ENCODE results near the gene TEAD3. TPM values are rescaled to one million over a fixed set of nuclear protein-coding genes. Genes with fewer than 3 reads are reported as not detected.

TEAD3 gene
- total and polyA plus RNA-seq, 2 experiments from 2014 or later: 15.0 to 26.5 TPM

- 0 out of 2 replicates have a peak overlapping the region, but pooled peaks have one; percentile 55 for H3K4me2 ChIP-seq
- peaks cover 3% of the 10 kb centered on the region; the same call in 1 of the 2 replicates for H3K36me3 ChIP-seq (ENCODE audit: insufficient read depth)
- Mint-ChIP-seq H3K36me3 (ENCODE audit: low read depth) (peaks cover 27% of the 10 kb centered on the region), H3K27ac (0 out of 2 replicates have a peak overlapping the region, but pooled peaks have one; percentile 81), H3K4me3 (no peak overlapping the region), H3K9me3 (peaks cover 23% of the 10 kb centered on the region), H3K27me3 (ENCODE audit: insufficient read depth, low read depth, poor library complexity) (no peaks in the 10 kb centered on the region), H3K4me1 (peaks cover 27% of the 10 kb centered on the region)
- no peaks in the 10 kb centered on the region for H3K79me2 ChIP-seq (replicated peaks; ENCODE audit: insufficient read depth)
- peak; percentile 59 for ATAC-seq
- no peak overlapping the region for H3K27ac ChIP-seq (ENCODE audit: low read depth)
- H3K27me3 ChIP-seq (ENCODE audit: insufficient read depth): no peaks in the 10 kb centered on the region
- H2AFZ ChIP-seq: no peak overlapping the region
- peaks cover 15% of the 10 kb centered on the region for H3K4me1 ChIP-seq (ENCODE audit: insufficient read depth)
- H3K4me3 ChIP-seq: no peak overlapping the region
- H3F3A ChIP-seq (replicated peaks; ENCODE audit: low read depth): no peaks in the 10 kb centered on the region
- no peak for TF ChIP-seq EZH2 (IDR thresholded peaks at IDR 0.05; ENCODE audit: low read depth, unreplicated experiment)
- TF ChIP-seq, protein P1, sequence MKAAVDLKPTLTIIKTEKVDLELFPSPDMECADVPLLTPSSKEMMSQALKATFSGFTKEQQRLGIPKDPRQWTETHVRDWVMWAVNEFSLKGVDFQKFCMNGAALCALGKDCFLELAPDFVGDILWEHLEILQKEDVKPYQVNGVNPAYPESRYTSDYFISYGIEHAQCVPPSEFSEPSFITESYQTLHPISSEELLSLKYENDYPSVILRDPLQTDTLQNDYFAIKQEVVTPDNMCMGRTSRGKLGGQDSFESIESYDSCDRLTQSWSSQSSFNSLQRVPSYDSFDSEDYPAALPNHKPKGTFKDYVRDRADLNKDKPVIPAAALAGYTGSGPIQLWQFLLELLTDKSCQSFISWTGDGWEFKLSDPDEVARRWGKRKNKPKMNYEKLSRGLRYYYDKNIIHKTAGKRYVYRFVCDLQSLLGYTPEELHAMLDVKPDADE (IDR thresholded peaks at IDR 0.05): no peak
- no peak for TF ChIP-seq ZNF331 (CRISPR knock-in tag; IDR thresholded peaks at IDR 0.05; ENCODE audit: low read depth)
- TF ChIP-seq, protein P2, sequence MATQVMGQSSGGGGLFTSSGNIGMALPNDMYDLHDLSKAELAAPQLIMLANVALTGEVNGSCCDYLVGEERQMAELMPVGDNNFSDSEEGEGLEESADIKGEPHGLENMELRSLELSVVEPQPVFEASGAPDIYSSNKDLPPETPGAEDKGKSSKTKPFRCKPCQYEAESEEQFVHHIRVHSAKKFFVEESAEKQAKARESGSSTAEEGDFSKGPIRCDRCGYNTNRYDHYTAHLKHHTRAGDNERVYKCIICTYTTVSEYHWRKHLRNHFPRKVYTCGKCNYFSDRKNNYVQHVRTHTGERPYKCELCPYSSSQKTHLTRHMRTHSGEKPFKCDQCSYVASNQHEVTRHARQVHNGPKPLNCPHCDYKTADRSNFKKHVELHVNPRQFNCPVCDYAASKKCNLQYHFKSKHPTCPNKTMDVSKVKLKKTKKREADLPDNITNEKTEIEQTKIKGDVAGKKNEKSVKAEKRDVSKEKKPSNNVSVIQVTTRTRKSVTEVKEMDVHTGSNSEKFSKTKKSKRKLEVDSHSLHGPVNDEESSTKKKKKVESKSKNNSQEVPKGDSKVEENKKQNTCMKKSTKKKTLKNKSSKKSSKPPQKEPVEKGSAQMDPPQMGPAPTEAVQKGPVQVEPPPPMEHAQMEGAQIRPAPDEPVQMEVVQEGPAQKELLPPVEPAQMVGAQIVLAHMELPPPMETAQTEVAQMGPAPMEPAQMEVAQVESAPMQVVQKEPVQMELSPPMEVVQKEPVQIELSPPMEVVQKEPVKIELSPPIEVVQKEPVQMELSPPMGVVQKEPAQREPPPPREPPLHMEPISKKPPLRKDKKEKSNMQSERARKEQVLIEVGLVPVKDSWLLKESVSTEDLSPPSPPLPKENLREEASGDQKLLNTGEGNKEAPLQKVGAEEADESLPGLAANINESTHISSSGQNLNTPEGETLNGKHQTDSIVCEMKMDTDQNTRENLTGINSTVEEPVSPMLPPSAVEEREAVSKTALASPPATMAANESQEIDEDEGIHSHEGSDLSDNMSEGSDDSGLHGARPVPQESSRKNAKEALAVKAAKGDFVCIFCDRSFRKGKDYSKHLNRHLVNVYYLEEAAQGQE (IDR thresholded peaks at IDR 0.05; ENCODE audit: unreplicated experiment): no peak
- TF ChIP-seq ZNF114 (CRISPR knock-in tag; IDR thresholded peaks at IDR 0.05): no peak
- TF ChIP-seq POLR2AphosphoS5 (IDR thresholded peaks at IDR 0.05; ENCODE audit: low read depth): no peak
- no peak for TF ChIP-seq NANOG (IDR thresholded peaks at IDR 0.05; ENCODE audit: borderline replicate concordance)
- TF ChIP-seq CREB1 (CRISPR knock-in tag; IDR thresholded peaks at IDR 0.05; ENCODE audit: low read depth): no peak
- no peak for TF ChIP-seq JUNB (IDR thresholded peaks at IDR 0.05; ENCODE audit: unreplicated experiment)
- TF ChIP-seq ZNF462 (CRISPR knock-in tag; IDR thresholded peaks at IDR 0.05): no peak
- TF ChIP-seq EZH2phosphoT487 (IDR thresholded peaks at IDR 0.05; ENCODE audit: unreplicated experiment): no peak
- no peak for TF ChIP-seq STAT1 (IDR thresholded peaks at IDR 0.05; ENCODE audit: unreplicated experiment)
- TF ChIP-seq, protein P3, sequence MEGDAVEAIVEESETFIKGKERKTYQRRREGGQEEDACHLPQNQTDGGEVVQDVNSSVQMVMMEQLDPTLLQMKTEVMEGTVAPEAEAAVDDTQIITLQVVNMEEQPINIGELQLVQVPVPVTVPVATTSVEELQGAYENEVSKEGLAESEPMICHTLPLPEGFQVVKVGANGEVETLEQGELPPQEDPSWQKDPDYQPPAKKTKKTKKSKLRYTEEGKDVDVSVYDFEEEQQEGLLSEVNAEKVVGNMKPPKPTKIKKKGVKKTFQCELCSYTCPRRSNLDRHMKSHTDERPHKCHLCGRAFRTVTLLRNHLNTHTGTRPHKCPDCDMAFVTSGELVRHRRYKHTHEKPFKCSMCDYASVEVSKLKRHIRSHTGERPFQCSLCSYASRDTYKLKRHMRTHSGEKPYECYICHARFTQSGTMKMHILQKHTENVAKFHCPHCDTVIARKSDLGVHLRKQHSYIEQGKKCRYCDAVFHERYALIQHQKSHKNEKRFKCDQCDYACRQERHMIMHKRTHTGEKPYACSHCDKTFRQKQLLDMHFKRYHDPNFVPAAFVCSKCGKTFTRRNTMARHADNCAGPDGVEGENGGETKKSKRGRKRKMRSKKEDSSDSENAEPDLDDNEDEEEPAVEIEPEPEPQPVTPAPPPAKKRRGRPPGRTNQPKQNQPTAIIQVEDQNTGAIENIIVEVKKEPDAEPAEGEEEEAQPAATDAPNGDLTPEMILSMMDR (conservative IDR thresholded peaks at IDR 0.05; ENCODE audit: low read depth in 2 of 2): no peak
- DNase-seq (ENCODE audit: low spot score): peak; percentile 34
- no peaks in the 10 kb centered on the region for H3K9me2 ChIP-seq (ENCODE audit: insufficient read depth)
- H4K20me1 ChIP-seq (replicated peaks; ENCODE audit: insufficient read depth): no peaks in the 10 kb centered on the region
Observed at GRCh38 chr6:35427851-35428321, 69.0 kb downstream of the TEAD3 start.

All from GM23338 (cell line).